Large intestine (tissue), 3 donors: Measurements from ENCODE around the gene MT3. TPM values are rescaled to one million over a fixed set of nuclear protein-coding genes. Genes with fewer than 3 reads are reported as not detected.
"Not testable (repeated sequence)": the region's sequence is repeated elsewhere in the genome, so short reads cannot be mapped to it uniquely, and the experiment has no call there.

Experiments used
- DNase-seq, 2 donors: peaks; one replicate each; pipeline versions ENCODE4 v3.0.0 to v3.0.0-alpha.2; 2013
- H3K27ac ChIP-seq: one replicate; pipeline ENCODE4 v1.5.1; 2013; ENCODE audit warnings: low read length
- H3K27me3 ChIP-seq: 2 replicates; pipeline ENCODE4 v1.6.1; 2013; ENCODE audit warnings: low read length; ENCODE audit not compliant: control insufficient read depth, insufficient read depth
- H3K36me3 ChIP-seq: 2 replicates; pipeline ENCODE4 v1.6.1; 2013; ENCODE audit warnings: low read length; ENCODE audit not compliant: control insufficient read depth, insufficient read depth
- H3K4me1 ChIP-seq: one replicate; pipeline ENCODE4 v1.6.1; 2013; ENCODE audit warnings: low read length; ENCODE audit not compliant: control insufficient read depth, insufficient read depth
- H3K4me3 ChIP-seq: one replicate; pipeline ENCODE4 v1.5.1; 2013; ENCODE audit warnings: low read length
- H3K9me3 ChIP-seq: one replicate; pipeline ENCODE4 v1.6.1; 2013; ENCODE audit warnings: mild to moderate bottlenecking, low read depth, low read length, moderate library complexity; ENCODE audit not compliant: control insufficient read depth
- whole genome bisulfite sequencing: methylation state at CpG from one replicate; pipeline ENCODE4 v1.1.5; 2013; ENCODE audit warnings: low lambda C conversion rate; ENCODE audit not compliant: insufficient coverage; 5-methylcytosine and 5-hydroxymethylcytosine counted together
- polyA plus RNA-seq: library from polyadenylated mRNA; unstranded; fragments of 120-200 nt; gene quantifications from one replicate; pipeline ENCODE4 v1.2.1, GENCODE V29; 2013

Gene MT3
- polyA plus RNA-seq, 1 donor = 0.97 TPM

DNA sequence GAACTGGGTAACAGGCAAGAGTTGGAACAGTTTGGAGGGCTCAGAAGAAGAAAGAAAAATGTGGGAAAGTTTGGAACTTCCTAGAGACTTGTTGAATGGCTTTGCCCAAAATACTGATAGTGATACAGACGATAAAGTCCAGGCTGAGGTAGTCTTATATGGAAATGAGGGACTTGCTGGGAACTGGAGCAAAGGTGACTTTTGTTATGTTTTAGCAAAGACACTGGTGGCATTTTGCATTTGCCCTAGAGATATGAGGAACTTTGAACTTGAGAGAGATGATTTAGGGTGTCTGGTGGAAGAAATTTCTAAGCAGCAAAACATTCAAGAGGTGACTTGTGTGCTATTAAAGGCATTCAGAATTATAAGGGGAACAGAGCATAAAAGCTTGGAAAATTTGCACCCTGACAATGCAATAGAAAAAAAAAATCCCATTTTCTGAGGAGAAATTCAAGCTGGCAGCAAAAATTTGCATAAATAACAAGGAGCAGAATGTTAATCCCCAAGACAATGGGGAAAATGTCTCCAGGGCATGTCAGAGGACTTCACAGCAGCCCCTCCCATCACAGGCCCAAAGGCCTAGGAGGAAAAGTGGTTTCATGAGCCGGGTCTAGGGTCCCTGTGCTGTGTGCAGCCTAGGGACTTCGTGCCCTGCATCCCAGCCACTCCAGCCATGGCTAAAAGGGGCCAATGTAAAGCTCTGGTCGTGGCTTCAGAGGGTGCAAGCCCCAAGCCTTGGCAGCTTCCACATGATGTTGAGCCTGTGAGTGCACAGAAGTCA, 32.5 kb downstream of the MT3 start:
- H3K27me3 ChIP-seq = peaks cover 32% of the 10 kb centered on the region
- no CpG with 5 or more reads among the region's 4 CpGs for WGBS
- not testable (repeated sequence) for H3K4me1 ChIP-seq, H3K27ac ChIP-seq, H3K9me3 ChIP-seq, DNase-seq, H3K4me3 ChIP-seq, H3K36me3 ChIP-seq

DNA sequence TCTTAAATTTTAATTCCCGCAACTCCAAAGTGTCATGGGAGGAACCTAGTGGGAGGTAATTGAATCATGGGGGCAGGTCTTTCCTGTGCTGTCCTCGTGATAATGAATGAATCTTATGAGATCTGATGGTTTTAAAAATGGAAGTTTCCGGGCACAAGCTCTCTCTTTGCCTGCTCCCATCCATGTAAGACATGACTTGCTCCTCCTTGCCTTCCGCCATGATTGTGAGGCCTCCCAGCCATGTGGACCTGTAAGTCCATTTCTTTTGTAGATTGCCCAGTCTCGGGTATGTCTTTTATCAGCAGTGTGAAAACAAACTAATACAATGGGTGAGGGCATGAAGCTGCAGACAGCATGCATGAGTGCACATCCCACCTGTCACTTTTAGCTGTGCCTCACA, 33.9 kb downstream of the MT3 start:
- not testable (repeated sequence) for H3K9me3 ChIP-seq, H3K27ac ChIP-seq, H3K36me3 ChIP-seq, DNase-seq, H3K4me3 ChIP-seq
- WGBS = no CpG with 5 or more reads among the region's 5 CpGs
- Histone ChIP-seq H3K27me3 (peaks cover 21% of the 10 kb centered on the region), H3K4me1 (peaks cover 11% of the 10 kb centered on the region)

DNA sequence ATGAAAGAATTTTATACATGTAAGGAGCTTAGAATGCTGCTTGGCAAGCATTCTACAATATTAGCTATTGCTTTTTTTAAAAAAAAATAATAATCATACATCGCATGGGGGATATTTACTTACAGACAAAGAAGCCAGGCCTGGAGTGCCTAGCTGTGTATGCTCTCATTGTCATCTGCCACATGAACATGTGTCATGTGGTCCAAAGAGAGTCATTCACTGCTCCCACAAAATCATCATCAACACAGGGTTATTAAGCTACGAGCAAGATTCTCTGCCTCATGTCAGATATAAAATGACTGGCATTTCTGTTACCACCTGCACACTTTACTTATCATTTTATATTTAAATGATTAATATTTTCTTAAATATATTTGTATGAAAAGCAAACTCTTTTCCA, 34.3 kb downstream of the MT3 start:
- H3K27ac ChIP-seq = no peak overlapping the region
- no peaks in the 10 kb centered on the region for H3K9me3 ChIP-seq
- no CpG with 5 or more reads among the region's 2 CpGs for WGBS
- H3K27me3 ChIP-seq = peaks cover 19% of the 10 kb centered on the region
- peaks cover 11% of the 10 kb centered on the region for H3K4me1 ChIP-seq
- H3K4me3 ChIP-seq = no peak overlapping the region
- H3K36me3 ChIP-seq = no peaks in the 10 kb centered on the region
- no peak for DNase-seq

DNA sequence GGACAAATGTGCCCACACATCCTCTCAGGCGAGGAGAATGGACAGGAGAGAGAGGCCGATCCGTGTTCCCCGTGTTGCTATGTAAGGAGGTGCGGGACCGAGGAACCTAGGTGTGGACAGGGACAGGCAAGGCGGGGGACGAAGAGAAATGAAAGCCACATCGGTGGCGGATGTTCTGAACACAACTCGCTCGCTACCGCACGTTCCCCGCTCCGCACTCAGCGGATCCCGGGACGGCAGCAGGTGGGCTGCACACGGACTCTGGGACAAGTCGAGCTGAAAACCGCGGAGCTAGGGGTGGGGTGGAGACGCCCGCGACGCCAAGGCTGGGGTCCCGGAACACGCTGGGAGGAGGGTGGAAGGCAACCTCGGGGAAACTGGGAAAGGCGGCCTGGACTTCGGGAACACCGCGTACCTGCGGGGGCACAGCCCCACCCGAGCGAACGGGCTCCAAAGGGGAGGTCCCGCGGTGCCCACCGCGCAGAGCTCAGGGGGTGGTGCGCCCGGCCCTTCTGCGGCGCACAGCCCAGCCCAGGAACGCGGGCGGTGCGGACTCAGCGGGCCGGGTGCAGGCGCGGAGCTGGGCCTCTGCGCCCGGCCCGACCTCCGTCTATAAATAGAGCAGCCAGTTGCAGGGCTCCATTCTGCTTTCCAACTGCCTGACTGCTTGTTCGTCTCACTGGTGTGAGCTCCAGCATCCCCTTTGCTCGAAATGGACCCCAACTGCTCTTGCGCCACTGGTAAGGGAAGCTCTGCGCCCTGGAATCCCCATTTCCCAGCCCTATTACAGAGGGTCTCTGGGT, 36.0 kb downstream of the MT3 start, which contains the start of gene MT1E:
Gene MT1E (plus strand): TSS at position 642 of the 803 bp plus-strand sequence. CDS start 71 bp downstream, at position 713.
- H3K27ac ChIP-seq = peak within 1 kb of the TSS; percentile 86
- H3K27me3 ChIP-seq = peaks cover 23% of the 10 kb centered on the region
- H3K4me1 ChIP-seq = peaks cover 11% of the 10 kb centered on the region
- H3K9me3 ChIP-seq = no peaks in the 10 kb centered on the region
- peak; percentile 84 to 88 for DNase-seq
- H3K4me3 ChIP-seq = peak within 1 kb of the TSS; percentile 79
- H3K36me3 ChIP-seq = no peaks in the 10 kb centered on the region
- WGBS = no CpG with 5 or more reads among the region's 62 CpGs

DNA sequence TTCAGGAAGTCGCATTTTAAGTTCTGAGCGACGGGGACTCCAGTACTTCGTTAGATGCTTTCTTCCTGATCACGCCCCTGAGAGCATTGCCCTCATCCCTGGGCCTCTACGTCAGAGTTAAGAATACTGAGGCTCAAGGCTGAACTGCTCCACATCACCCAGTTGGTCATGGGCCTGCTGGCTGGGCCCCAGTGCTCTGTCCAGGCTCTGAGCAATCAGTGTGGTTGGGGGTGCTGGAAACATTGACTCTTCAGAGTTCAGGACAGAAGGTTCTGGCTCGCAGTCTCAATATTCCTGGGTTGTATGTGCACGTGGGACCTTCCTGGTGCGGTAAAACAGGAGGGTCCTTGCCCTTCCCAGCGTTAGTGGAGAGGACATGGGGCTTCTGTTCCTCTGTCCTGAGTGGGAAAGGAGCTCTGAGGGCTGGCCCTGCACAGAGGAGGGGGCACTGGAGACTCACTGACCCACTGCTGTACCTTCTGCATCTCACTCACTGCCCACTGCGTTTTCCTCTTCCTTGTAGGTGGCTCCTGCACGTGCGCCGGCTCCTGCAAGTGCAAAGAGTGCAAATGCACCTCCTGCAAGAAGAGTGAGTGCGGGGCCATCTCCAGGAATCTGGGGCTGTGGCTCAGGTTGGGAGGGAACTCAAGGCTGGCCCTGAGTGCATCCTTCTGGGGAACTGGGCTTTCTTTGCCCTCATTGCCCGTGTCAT, 36.8 kb downstream of the MT3 start:
- Histone ChIP-seq H3K27ac (peak overlapping the region; percentile 86), H3K4me1 (peaks cover 10% of the 10 kb centered on the region), H3K27me3 (peaks cover 26% of the 10 kb centered on the region), H3K36me3 (no peaks in the 10 kb centered on the region), H3K9me3 (no peaks in the 10 kb centered on the region), H3K4me3 (peak overlapping the region; percentile 79)
- no CpG with 5 or more reads among the region's 16 CpGs for WGBS
- DNase-seq = no peak

DNA sequence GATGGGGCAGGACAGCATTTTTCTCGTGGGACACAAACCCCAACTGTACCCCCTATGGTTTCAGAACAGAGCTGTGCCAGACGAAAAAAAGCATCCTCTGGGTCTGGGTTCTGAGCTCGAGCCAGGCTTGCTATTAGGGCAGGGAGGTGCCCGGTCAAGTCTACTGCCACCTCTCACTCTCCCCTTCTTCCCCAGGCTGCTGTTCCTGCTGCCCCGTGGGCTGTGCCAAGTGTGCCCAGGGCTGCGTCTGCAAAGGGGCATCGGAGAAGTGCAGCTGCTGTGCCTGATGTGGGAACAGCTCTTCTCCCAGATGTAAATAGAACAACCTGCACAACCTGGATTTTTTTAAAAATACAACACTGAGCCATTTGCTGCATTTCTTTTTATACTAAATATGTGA, 37.4 kb downstream of the MT3 start:
- Histone ChIP-seq H3K36me3 (no peaks in the 10 kb centered on the region), H3K4me1 (peaks cover 7% of the 10 kb centered on the region), H3K27me3 (peaks cover 31% of the 10 kb centered on the region), H3K27ac (no peak overlapping the region), H3K4me3 (peak overlapping the region; percentile 79), H3K9me3 (no peaks in the 10 kb centered on the region)
- WGBS = no CpG with 5 or more reads among the region's 7 CpGs
- DNase-seq = no peak

DNA sequence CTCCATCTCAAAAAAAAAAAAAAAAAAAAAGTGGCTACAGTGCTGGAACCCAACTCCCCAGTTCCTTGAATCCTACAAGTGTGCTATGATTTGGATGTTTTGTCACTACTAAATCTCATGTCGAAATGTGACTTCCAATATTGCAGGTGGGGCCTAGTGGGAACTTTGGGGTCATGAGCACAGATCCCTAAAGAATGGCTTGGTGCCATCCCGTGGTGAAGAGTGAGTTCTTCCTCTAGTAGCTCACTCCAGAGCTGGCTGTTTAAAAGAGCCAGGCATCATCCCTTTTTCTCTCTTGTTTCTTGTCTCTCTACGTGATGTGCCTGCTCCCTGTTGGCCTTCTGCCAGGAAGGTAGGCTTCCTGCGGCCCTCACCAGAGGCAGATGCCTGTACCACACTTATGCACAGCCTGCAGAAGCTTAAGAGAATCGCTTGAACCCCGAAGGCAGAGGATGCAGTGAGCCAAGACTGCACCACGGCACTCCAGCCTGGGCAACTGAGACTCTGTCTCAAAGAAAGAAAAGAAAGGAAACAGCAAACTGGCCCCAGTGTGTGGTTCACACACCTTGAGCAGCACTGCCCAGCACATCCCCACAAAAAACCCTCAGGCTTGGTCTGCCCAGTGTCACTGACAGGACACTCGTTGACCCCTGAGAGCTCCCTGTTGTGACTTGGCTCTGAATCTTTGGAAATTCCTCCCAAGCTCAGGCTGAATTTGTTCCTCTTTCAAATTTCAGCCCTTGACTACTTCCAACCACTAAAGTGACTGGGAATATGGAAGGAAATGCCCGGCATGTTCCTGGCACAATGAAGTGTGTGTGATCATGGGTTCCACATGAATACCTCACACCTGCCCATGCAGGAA, 39.4 kb downstream of the MT3 start:
- WGBS = no CpG with 5 or more reads among the region's 9 CpGs
- no peaks in the 10 kb centered on the region for H3K36me3 ChIP-seq
- peaks cover 12% of the 10 kb centered on the region for H3K4me1 ChIP-seq
- DNase-seq = no peak
- no peaks in the 10 kb centered on the region for H3K9me3 ChIP-seq
- H3K4me3 ChIP-seq = no peak overlapping the region
- H3K27ac ChIP-seq = no peak overlapping the region
- H3K27me3 ChIP-seq = peaks cover 51% of the 10 kb centered on the region

DNA sequence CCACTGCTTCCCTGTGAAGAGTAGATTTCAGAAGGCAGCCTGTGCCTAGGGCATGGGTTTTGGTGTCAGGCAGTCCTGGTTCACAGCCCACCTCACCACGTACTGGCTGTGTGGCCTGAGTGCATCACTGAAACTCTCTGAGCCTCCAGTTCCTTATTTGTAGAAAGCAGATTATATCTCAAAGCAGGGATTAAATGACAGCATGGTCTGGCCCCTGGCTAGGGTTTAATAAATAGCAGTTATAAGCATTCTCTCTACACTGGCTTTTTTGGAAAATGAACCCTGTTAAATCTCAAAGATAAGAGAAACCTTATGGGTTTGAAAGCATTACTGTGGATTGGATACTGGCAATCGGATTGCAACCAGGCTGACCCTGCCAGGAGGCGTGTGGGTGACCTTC, 40.2 kb downstream of the MT3 start:
- Histone ChIP-seq H3K9me3 (no peaks in the 10 kb centered on the region), H3K27me3 (peaks cover 60% of the 10 kb centered on the region), H3K4me3 (no peak overlapping the region), H3K27ac (no peak overlapping the region), H3K36me3 (no peaks in the 10 kb centered on the region), H3K4me1 (peaks cover 12% of the 10 kb centered on the region)
- no CpG with 5 or more reads among the region's 3 CpGs for WGBS
- DNase-seq = no peak

DNA sequence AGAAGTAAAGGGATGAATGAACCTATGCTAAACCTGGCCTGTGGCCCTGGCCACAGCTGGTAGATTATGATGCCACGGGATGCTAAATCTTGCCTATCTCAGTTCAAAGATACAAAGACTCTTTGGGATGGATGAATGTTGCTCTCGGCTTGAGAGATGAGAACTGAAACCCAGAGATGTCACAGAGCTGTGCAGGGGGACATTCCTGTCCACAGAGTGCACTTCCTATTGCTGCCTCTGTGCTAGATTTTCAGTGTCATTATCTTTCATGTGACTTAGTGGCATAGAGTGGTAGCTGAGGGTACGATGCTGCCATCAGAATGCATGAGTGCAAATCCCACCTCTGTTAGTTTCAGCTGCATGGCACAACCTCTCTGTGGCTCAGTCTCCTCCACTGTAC, 40.8 kb downstream of the MT3 start:
- Histone ChIP-seq H3K9me3 (no peaks in the 10 kb centered on the region), H3K4me3 (no peak overlapping the region), H3K36me3 (no peaks in the 10 kb centered on the region), H3K27ac (no peak overlapping the region), H3K4me1 (peaks cover 18% of the 10 kb centered on the region), H3K27me3 (peaks cover 64% of the 10 kb centered on the region)
- no peak for DNase-seq
- WGBS = no CpG with 5 or more reads among the region's 3 CpGs
